CD4-positive, alpha-beta memory T cell (primary cell): ENCODE results near the gene BDNF. TPM values are rescaled to one million over a fixed set of nuclear protein-coding genes. Genes with fewer than 3 reads are reported as not detected.
"Not testable (repeated sequence)": the region's sequence is repeated elsewhere in the genome, so short reads cannot be mapped to it uniquely, and the experiment has no call there.

ENCODE experiments used
- CTCF ChIA-PET: fragments of 350-600 bp; sonication (Branson Sonifier 250); formaldehyde crosslinking; loops from one replicate; lab custom pipeline; 2021; ENCODE audit warnings: inconsistent platforms; ENCODE audit not compliant: partially characterized antibody; lab: Charles Lee
- POLR2A ChIA-PET: fragments of 350-600 bp; sonication (Branson Sonifier 250); formaldehyde crosslinking; loops from one replicate; lab custom pipeline; 2021; ENCODE audit not compliant: partially characterized antibody; lab: Charles Lee
- DNase-seq, 5 donors: peaks; one replicate each; pipeline versions ENCODE4 v3.0.0 to v3.0.0-alpha.2; 2020 to 2022; ENCODE audit warnings: mixed read lengths in 1 of 5
- H3K27ac ChIP-seq: one replicate; pipeline ENCODE4 v1.7.0; 2013; ENCODE audit warnings: low read depth, low read length
- H3K27me3 ChIP-seq: 2 replicates; pipeline ENCODE4 v1.7.0; 2013; ENCODE audit warnings: mild to moderate bottlenecking, low read length, moderate library complexity; ENCODE audit not compliant: insufficient read depth
- H3K36me3 ChIP-seq: 2 replicates; pipeline ENCODE4 v1.7.0; 2013; ENCODE audit warnings: mild to moderate bottlenecking, low read length, moderate library complexity; ENCODE audit not compliant: insufficient read depth
- H3K4me1 ChIP-seq: 2 replicates; pipeline ENCODE4 v1.7.0; 2013; ENCODE audit warnings: mild to moderate bottlenecking, low read length, moderate library complexity; ENCODE audit not compliant: insufficient read depth
- H3K4me3 ChIP-seq, 2 donors: one replicate each; pipeline ENCODE4 v1.7.0; 2013; ENCODE audit warnings: low read length in 2 of 2, mild to moderate bottlenecking in 1 of 2
- H3K9me3 ChIP-seq, 2 donors: one replicate each; pipeline ENCODE4 v1.7.0; 2013; ENCODE audit warnings: low read length in 2 of 2, control low read depth in 1 of 2; ENCODE audit not compliant: control insufficient read depth in 1 of 2
- H3K27ac Mint-ChIP-seq, 7 donors: one replicate each; pipeline ENCODE4 v1.8.0; 2020 to 2021; ENCODE audit warnings: mixed read lengths in 7 of 7, mild to moderate bottlenecking in 6 of 7, inconsistent platforms in 3 of 7, moderate library complexity in 3 of 7
- H3K27me3 Mint-ChIP-seq, 2 donors: one replicate each; pipeline ENCODE4 v1.8.0; 2020 to 2021; ENCODE audit warnings: mixed read lengths in 2 of 2
- H3K36me3 Mint-ChIP-seq, 2 donors: one replicate each; pipeline ENCODE4 v1.8.0; 2020 to 2021; ENCODE audit warnings: mixed read lengths in 2 of 2, inconsistent platforms in 1 of 2, mild to moderate bottlenecking in 1 of 2
- H3K4me1 Mint-ChIP-seq, 4 donors: one replicate each; pipeline ENCODE4 v1.8.0; 2020 to 2021; ENCODE audit warnings: mixed read lengths in 4 of 4, mild to moderate bottlenecking in 1 of 4
- H3K4me3 Mint-ChIP-seq, 8 donors: one replicate each; pipeline ENCODE4 v1.8.0; 2020 to 2021; ENCODE audit warnings: mixed read lengths in 8 of 8, mild to moderate bottlenecking in 7 of 8, moderate library complexity in 6 of 8, inconsistent platforms in 3 of 8
- H3K9me3 Mint-ChIP-seq, 8 donors: one replicate each; pipeline ENCODE4 v1.8.0; 2020 to 2021; ENCODE audit warnings: mixed read lengths in 8 of 8, mild to moderate bottlenecking in 5 of 8, inconsistent platforms in 3 of 8, moderate library complexity in 1 of 8
- intact Hi-C: fragments of 100-400 bp; cut with micrococcal nuclease; formaldehyde crosslinking; loops from one replicate; pipeline ENCODE4 v1.15.1; 2023
- polyA plus RNA-seq, 2 donors: library from polyadenylated mRNA; unstranded; fragments of 300-500 nt; fragmentation: Illumina TruSeq; gene quantifications; one replicate each; pipeline ENCODE4 v1.2.3, GENCODE V29; 2021
- total RNA-seq, 2 experiments: library from RNA; stranded (reverse); gene quantifications; one replicate each; pipeline ENCODE4 v1.2.3, GENCODE V29; 2021

BDNF gene
- total and polyA plus RNA-seq, 4 experiments from 2014 or later, result not detected

GRCh38 chr11:27665508-27666101 lies 34.6 kb downstream of the BDNF start:
- H3K36me3 ChIP-seq, intact Hi-C loops, H3K4me1 Mint-ChIP-seq, H3K9me3 ChIP-seq, H3K27me3 Mint-ChIP-seq, H3K27ac ChIP-seq, CTCF ChIA-PET, H3K36me3 Mint-ChIP-seq, H3K27ac Mint-ChIP-seq, H3K27me3 ChIP-seq, H3K4me1 ChIP-seq, DNase-seq, POLR2A ChIA-PET, H3K4me3 ChIP-seq, H3K4me3 Mint-ChIP-seq: not testable (repeated sequence)
- peaks cover 0 to 34% (median 12%) of the 10 kb centered on the region in 8 donors for H3K9me3 Mint-ChIP-seq

DNA sequence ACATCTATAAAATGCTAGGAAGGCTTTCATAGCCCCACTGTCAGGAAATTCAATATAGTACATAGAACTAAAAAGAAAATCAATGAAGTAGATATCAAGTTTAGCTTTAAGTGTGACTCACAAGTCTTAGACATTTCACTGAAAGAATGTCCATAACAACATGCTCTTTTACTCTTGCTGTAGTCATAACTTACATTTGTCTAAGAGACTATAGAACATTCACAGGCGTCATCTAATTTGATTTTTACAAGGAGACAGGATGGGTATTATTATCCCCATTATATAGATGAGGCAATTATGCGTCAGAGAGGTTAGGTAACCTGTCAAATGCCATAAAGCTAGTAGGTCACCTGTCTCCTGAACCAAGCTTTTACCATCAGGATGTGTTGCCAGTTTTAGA lies 36.9 kb downstream of the BDNF start:
- CTCF ChIA-PET, result no interaction called here
- intact Hi-C loops, result no loop called here

GRCh38 chr11:27660171-27660570 lies 40.1 kb downstream of the BDNF start:
- Mint-ChIP-seq H3K36me3 (peaks cover 5 to 35% of the 10 kb centered on the region in 2 donors), H3K4me3 (no peak overlapping the region), H3K9me3 (peaks cover 0 to 15% (median 5%) of the 10 kb centered on the region in 8 donors), H3K27me3 (no peaks in the 10 kb centered on the region), H3K4me1 (no peaks in the 10 kb centered on the region), H3K27ac (no peak overlapping the region)
- Histone ChIP-seq H3K27ac (no peak overlapping the region), H3K36me3 (no peaks in the 10 kb centered on the region), H3K4me1 (no peaks in the 10 kb centered on the region), H3K27me3 (no peaks in the 10 kb centered on the region), H3K9me3 (no peaks in the 10 kb centered on the region), H3K4me3 (no peak overlapping the region)
- CTCF ChIA-PET, result no interaction called here
- POLR2A ChIA-PET, result no interaction called here
- intact Hi-C loops, result no loop called here
- no peak for DNase-seq

More for the DNA sequence above, 36.9 kb downstream of the BDNF start:
- Histone ChIP-seq H3K9me3 (no peaks in the 10 kb centered on the region), H3K27ac (no peak overlapping the region), H3K27me3 (no peaks in the 10 kb centered on the region), H3K36me3 (no peaks in the 10 kb centered on the region), H3K4me1 (no peaks in the 10 kb centered on the region), H3K4me3 (no peak overlapping the region)
- H3K9me3 Mint-ChIP-seq, result peaks cover 0 to 31% (median 11%) of the 10 kb centered on the region in 8 donors
- H3K4me1 Mint-ChIP-seq, result no peaks in the 10 kb centered on the region
- no peak for DNase-seq
- H3K27ac Mint-ChIP-seq, result no peak overlapping the region
- peaks cover 4 to 28% of the 10 kb centered on the region in 2 donors for H3K36me3 Mint-ChIP-seq
- POLR2A ChIA-PET, result no interaction called here
- H3K27me3 Mint-ChIP-seq, result no peaks in the 10 kb centered on the region
- no peak overlapping the region for H3K4me3 Mint-ChIP-seq

GRCh38 chr11:27658535-27659236 lies 41.6 kb downstream of the BDNF start:
- Mint-ChIP-seq H3K27ac (no peak overlapping the region), H3K4me3 (no peak overlapping the region), H3K4me1 (no peaks in the 10 kb centered on the region), H3K36me3 (peaks cover 5 to 33% of the 10 kb centered on the region in 2 donors), H3K27me3 (no peaks in the 10 kb centered on the region), H3K9me3 (peaks cover 0 to 14% (median 2%) of the 10 kb centered on the region in 8 donors)
- Histone ChIP-seq H3K27ac (no peak overlapping the region), H3K36me3 (no peaks in the 10 kb centered on the region), H3K4me3 (no peak overlapping the region), H3K4me1 (no peaks in the 10 kb centered on the region), H3K27me3 (no peaks in the 10 kb centered on the region), H3K9me3 (no peaks in the 10 kb centered on the region)
- no peak for DNase-seq
- ChIA-PET CTCF (no interaction called here), POLR2A (no interaction called here)
- intact Hi-C loops, result no loop called here

- Mint-ChIP-seq H3K27ac (no peak overlapping the region), H3K4me1 (no peaks in the 10 kb centered on the region), H3K27me3 (no peaks in the 10 kb centered on the region), H3K4me3 (no peak overlapping the region), H3K36me3 (peaks cover 5 to 32% of the 10 kb centered on the region in 2 donors), H3K9me3 (peaks cover 0 to 7% (median 1%) of the 10 kb centered on the region in 8 donors)
- ChIA-PET CTCF (no interaction called here), POLR2A (no interaction called here)
- H3K9me3 ChIP-seq, result no peaks in the 10 kb centered on the region
- intact Hi-C loops, result no loop called here
- H3K4me3 ChIP-seq, result no peak overlapping the region
- H3K4me1 ChIP-seq, result no peaks in the 10 kb centered on the region
- no peak overlapping the region for H3K27ac ChIP-seq
- no peaks in the 10 kb centered on the region for H3K36me3 ChIP-seq
- no peak for DNase-seq
- H3K27me3 ChIP-seq, result no peaks in the 10 kb centered on the region
Measured at GRCh38 chr11:27656806-27657483, 43.3 kb downstream of the BDNF start.

GRCh38 chr11:27656320-27656719 lies 43.9 kb downstream of the BDNF start:
- H3K27ac Mint-ChIP-seq, result no peak overlapping the region
- intact Hi-C loops, result no loop called here
- no peak overlapping the region for H3K4me3 Mint-ChIP-seq
- H3K4me1 Mint-ChIP-seq, result no peaks in the 10 kb centered on the region
- ChIA-PET CTCF (no interaction called here), POLR2A (no interaction called here)
- Histone ChIP-seq H3K4me1 (no peaks in the 10 kb centered on the region), H3K36me3 (no peaks in the 10 kb centered on the region), H3K27ac (no peak overlapping the region), H3K9me3 (no peaks in the 10 kb centered on the region), H3K4me3 (no peak overlapping the region), H3K27me3 (no peaks in the 10 kb centered on the region)
- DNase-seq, result no peak
- H3K36me3 Mint-ChIP-seq, result peaks cover 5 to 26% of the 10 kb centered on the region in 2 donors
- H3K27me3 Mint-ChIP-seq, result no peaks in the 10 kb centered on the region
- H3K9me3 Mint-ChIP-seq, result peaks cover 0 to 2% (median 0%) of the 10 kb centered on the region in 8 donors

DNA sequence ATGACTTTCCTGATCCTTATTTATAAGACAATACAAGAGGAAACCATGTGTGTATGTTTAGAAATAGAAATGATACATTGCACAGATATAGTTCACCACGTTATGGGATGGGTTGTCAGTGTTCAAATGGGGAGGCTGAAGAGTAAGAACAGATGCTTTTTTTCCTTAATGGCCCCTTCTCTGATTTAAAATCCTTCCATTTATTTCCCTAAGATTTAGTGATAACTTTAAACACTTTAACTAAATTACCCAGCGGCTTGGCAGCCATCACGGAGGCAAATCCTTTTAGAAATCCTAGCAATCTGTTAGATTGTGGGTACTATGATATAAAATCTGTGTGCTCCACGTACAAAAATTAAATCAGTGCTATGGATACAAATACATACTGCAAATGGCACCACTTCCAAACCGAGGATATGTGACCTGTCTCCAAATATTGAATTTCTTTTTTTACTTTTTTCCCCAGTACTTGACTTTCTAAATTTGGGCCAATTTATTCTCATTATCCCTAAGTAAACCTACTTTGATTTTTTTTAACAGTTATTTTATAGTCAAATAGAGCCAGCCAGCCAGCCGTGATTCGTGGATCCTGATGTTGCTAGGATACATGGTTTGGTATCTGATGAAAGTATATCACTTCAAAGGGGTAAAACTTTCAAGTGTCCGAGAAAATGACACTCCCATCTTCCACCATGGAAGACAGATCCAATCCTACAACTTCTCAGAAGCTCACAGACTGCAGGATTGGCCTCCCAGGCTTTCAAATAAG lies 46.1 kb downstream of the BDNF start:
- no peaks in the 10 kb centered on the region for H3K27me3 ChIP-seq
- no peak overlapping the region for H3K4me3 Mint-ChIP-seq
- no peaks in the 10 kb centered on the region for H3K27me3 Mint-ChIP-seq
- ChIA-PET POLR2A (no interaction called here), CTCF (no interaction called here)
- H3K36me3 ChIP-seq, result no peaks in the 10 kb centered on the region
- no peak for DNase-seq
- no peak overlapping the region for H3K27ac ChIP-seq
- H3K9me3 Mint-ChIP-seq, result no peaks in the 10 kb centered on the region
- H3K9me3 ChIP-seq, result no peaks in the 10 kb centered on the region
- no peaks in the 10 kb centered on the region for H3K4me1 Mint-ChIP-seq
- peaks cover 2 to 13% of the 10 kb centered on the region in 2 donors for H3K36me3 Mint-ChIP-seq
- H3K4me1 ChIP-seq, result no peaks in the 10 kb centered on the region
- H3K27ac Mint-ChIP-seq, result no peak overlapping the region
- intact Hi-C loops, result no loop called here
- no peak overlapping the region for H3K4me3 ChIP-seq
